A673 (cell line): Measurements from ENCODE around the gene KRTAP5-7. TPM values are rescaled to one million over a fixed set of nuclear protein-coding genes. Genes with fewer than 3 reads are reported as not detected.
A peak's percentile ranks its signal among the peaks of the same experiment; 100 is the strongest.
"Not testable (repeated sequence)": the region's sequence is repeated elsewhere in the genome, so short reads cannot be mapped to it uniquely, and the experiment has no call there.

Source experiments
- BruUV-seq: library from RNA; stranded (reverse); fragments of 400-500 nt; replicated peaks from 2 replicates; lab custom pipeline; 2021; lab: Mats Ljungman, UMichigan
- CTCF ChIA-PET: fragments of 300-600 bp; sonication (Branson Sonifier 250); formaldehyde crosslinking; loops from one replicate; lab custom pipeline; 2022; ENCODE audit warnings: antibody characterized with exemption; lab: Charles Lee
- POLR2A ChIA-PET: fragments of 300-600 bp; sonication (Branson Sonifier 250); formaldehyde crosslinking; loops from one replicate; lab custom pipeline; 2022; ENCODE audit warnings: antibody characterized with exemption; ENCODE audit not compliant: low non-redundant PET; lab: Charles Lee
- DNase-seq: peaks from one replicate; pipeline ENCODE4 v3.0.0-alpha.2; 2015; ENCODE audit warnings: low spot score
- H3K27ac ChIP-seq: fragments of 200-600 bp; sonication (generic); 2 replicates; pipeline ENCODE4 v1.5.1; 2016; ENCODE audit warnings: mixed run types, low read depth, mild to moderate bottlenecking, mixed read lengths, antibody characterized with exemption, low read length; ENCODE audit not compliant: poor library complexity, severe bottlenecking
- H3K27me3 ChIP-seq: fragments of 200-600 bp; sonication (generic); replicated peaks from 2 replicates; pipeline ENCODE4 v1.6.1; 2017; ENCODE audit warnings: mixed run types, low read depth, mild to moderate bottlenecking, mixed read lengths, antibody characterized with exemption, low read length; ENCODE audit not compliant: insufficient read depth, poor library complexity
- H3K36me3 ChIP-seq: fragments of 200-600 bp; sonication (generic); 2 replicates; pipeline ENCODE4 v1.6.1; 2016; ENCODE audit warnings: mixed run types, mild to moderate bottlenecking, mixed read lengths, antibody characterized with exemption, low read length; ENCODE audit not compliant: insufficient read depth, poor library complexity, severe bottlenecking
- H3K4me1 ChIP-seq: fragments of 200-600 bp; sonication (generic); 2 replicates; pipeline ENCODE4 v1.6.1; 2017; ENCODE audit warnings: mixed run types, mild to moderate bottlenecking, mixed read lengths, antibody characterized with exemption, low read length; ENCODE audit not compliant: insufficient read depth, poor library complexity, severe bottlenecking
- H3K4me3 ChIP-seq: fragments of 200-600 bp; sonication (generic); 2 replicates; pipeline ENCODE4 v1.5.1; 2016; ENCODE audit warnings: low read depth, mixed run types, mild to moderate bottlenecking, mixed read lengths, low read length; ENCODE audit not compliant: poor library complexity, severe bottlenecking
- H3K9me3 ChIP-seq: fragments of 200-600 bp; sonication (generic); 2 replicates; pipeline ENCODE4 v1.6.1; 2016; ENCODE audit warnings: mixed run types, low read depth, mild to moderate bottlenecking, mixed read lengths, antibody characterized with exemption, low read length; ENCODE audit not compliant: poor library complexity, severe bottlenecking
- CTCF ChIP-seq: fragments of 300-800, 200-600 bp; sonication (generic); conservative IDR thresholded peaks from 2 replicates; pipeline ENCODE4 v1.5.1; 2017; ENCODE audit warnings: low read depth, mild to moderate bottlenecking, antibody characterized with exemption, low read length, moderate library complexity, mixed read lengths
- EZH2 ChIP-seq: fragments of 200-600 bp; sonication (generic); IDR thresholded peaks from 2 replicates; pipeline ENCODE4 v1.6.1; 2017; ENCODE audit warnings: borderline replicate concordance, low read depth, mild to moderate bottlenecking, mixed read lengths, antibody characterized with exemption, low read length; ENCODE audit not compliant: poor library complexity, severe bottlenecking
- intact Hi-C: fragments of 100-400 bp; cut with micrococcal nuclease; formaldehyde crosslinking; loops from one replicate; pipeline ENCODE4 v1.10.0; 2022; ENCODE audit not compliant: unreplicated experiment
- total RNA-seq: library from RNA; stranded (reverse); gene quantifications from 2 replicates; pipeline ENCODE4 v1.2.3, GENCODE V29; 2021

Gene KRTAP5-7
- total RNA-seq, 1 experiment from 2014 or later, result not detected

GRCh38 chr11:71566081-71566620 is 39.1 kb downstream of the KRTAP5-7 start:
- TF ChIP-seq EZH2 (no peak), CTCF (no peak)
- DNase-seq, result no peak
- H3K4me1 ChIP-seq, result no peaks in the 10 kb centered on the region
- intact Hi-C loops, result no loop called here
- no peak overlapping the region for H3K27ac ChIP-seq
- BruUV-seq, result no TSS peak
- H3K36me3 ChIP-seq, result no peaks in the 10 kb centered on the region
- CTCF ChIA-PET, result no interaction called here
- POLR2A ChIA-PET, result no interaction called here
- H3K27me3 ChIP-seq, result peaks cover 10% of the 10 kb centered on the region
- H3K4me3 ChIP-seq, result no peak overlapping the region
- H3K9me3 ChIP-seq, result no peaks in the 10 kb centered on the region

- H3K9me3 ChIP-seq, POLR2A ChIA-PET, intact Hi-C loops, DNase-seq, H3K4me1 ChIP-seq, H3K4me3 ChIP-seq, BruUV-seq, H3K27ac ChIP-seq, H3K36me3 ChIP-seq: not testable (repeated sequence)
- CTCF ChIA-PET, result interaction anchor here (1.2 kb wide), 1 partner anchor 13 kb away, joined by 4 read pairs; no protein-coding TSS in a partner anchor
- peaks cover 10% of the 10 kb centered on the region for H3K27me3 ChIP-seq
These were observed 39.8 kb downstream of the KRTAP5-7 start for GRCh38 chr11:71566626-71567599.

GRCh38 chr11:71567633-71568032 is 40.6 kb downstream of the KRTAP5-7 start:
- H3K9me3 ChIP-seq, H3K27ac ChIP-seq, H3K4me3 ChIP-seq, H3K36me3 ChIP-seq, intact Hi-C loops, BruUV-seq, H3K27me3 ChIP-seq, POLR2A ChIA-PET, DNase-seq, H3K4me1 ChIP-seq: not testable (repeated sequence)
- CTCF ChIA-PET, result interaction anchor here (1.2 kb wide), 1 partner anchor 12 kb away, joined by 4 read pairs; no protein-coding TSS in a partner anchor
- TF ChIP-seq CTCF, result 0 out of 2 replicates have a peak, but pooled peaks have one; percentile 10
